ENCODE measurements around the gene PAN3. TPM values are rescaled to one million over a fixed set of nuclear protein-coding genes. Genes with fewer than 3 reads are reported as not detected.

The PAN3 gene
- total RNA-seq, 2 experiments from 2014 or later: 51.4 to 53.4 TPM

DNA sequence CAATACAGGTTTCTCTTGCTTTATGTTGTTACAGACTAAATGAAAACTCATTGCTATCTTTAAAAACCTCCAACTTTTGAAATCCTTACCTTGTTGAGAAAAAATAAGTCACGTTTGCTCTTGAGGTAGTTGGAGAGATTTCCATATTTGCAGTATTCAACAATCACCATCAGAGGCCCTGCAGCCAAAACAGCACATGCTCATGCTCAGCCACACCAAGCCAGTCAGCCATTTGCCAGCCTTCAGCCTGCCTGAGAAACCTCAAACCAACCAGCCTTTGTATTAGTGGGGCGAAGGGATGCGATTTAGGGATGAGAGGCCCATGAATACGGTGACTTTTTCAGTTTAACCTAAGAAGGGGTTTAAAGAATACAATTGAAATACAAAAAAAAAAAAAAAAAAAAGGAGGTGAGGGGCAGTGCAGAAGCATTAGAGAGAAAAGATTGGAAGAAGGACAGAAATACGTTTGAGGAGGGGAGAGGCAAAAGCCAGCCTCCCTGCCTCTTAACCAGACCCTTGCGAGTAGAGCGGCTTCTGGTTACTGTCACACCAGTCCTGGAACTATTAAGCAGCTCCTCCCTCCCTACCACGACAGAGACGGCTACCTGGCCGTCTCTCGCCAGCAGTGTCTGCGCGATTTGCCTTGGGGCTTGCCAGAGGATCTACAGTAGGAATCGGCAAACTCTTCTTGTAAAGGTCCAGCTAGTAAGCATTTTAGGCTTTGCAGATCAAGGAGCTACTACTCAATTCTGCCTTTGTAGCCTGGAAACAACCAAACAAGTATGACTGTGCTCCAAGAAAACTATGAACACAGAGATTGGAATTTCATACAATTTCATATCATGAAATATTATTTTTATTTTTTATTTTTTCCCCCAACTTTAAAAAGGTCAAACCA is 189.3 kb downstream of the PAN3 start:
- Mint-ChIP-seq H3K27me3 (no peaks in the 10 kb centered on the region), H3K4me3 (no peak overlapping the region), H3K27ac (no peak overlapping the region), H3K4me1 (peaks cover 6% of the 10 kb centered on the region), H3K36me3 (no peaks in the 10 kb centered on the region), H3K9me3 (no peaks in the 10 kb centered on the region)
- POLR2A ChIA-PET: no interaction called here
- ATAC-seq (ENCODE audit: low read depth) (no peak), DNase-seq (no peak)

DNA sequence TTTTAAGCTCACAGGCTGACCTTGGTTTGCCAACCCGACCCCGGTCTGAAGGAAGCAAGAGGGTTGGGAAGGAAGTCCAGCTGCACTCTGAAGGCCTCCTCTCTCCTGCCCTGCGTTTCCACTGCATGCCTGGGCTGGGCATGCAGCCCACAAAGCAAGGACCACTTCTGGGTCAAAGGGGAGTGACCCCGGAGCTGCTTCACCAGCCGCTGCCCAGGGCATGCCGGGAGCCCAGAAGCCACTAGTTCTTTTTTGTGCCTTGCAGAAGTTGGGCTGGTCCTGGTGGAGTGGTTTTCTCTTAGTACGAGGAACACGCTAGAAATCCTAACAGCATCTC is 189.9 kb downstream of the PAN3 start:
- no peak for DNase-seq
- POLR2A ChIA-PET: no interaction called here
- no peaks in the 10 kb centered on the region for H3K36me3 Mint-ChIP-seq
- H3K4me1 Mint-ChIP-seq: peaks cover 6% of the 10 kb centered on the region
- no peak for ATAC-seq (ENCODE audit: low read depth)
- H3K27ac Mint-ChIP-seq: no peak overlapping the region
- H3K9me3 Mint-ChIP-seq: no peaks in the 10 kb centered on the region
- no peaks in the 10 kb centered on the region for H3K27me3 Mint-ChIP-seq
- H3K4me3 Mint-ChIP-seq: no peak overlapping the region

GRCh38 chr13:28329395-28330158 is 191.2 kb downstream of the PAN3 start:
- H3K4me1 Mint-ChIP-seq: peaks cover 4% of the 10 kb centered on the region
- DNase-seq: no peak
- no peak overlapping the region for H3K4me3 Mint-ChIP-seq
- H3K27ac Mint-ChIP-seq: no peak overlapping the region
- no peaks in the 10 kb centered on the region for H3K9me3 Mint-ChIP-seq
- ATAC-seq (ENCODE audit: low read depth): no peak
- H3K27me3 Mint-ChIP-seq: no peaks in the 10 kb centered on the region
- H3K36me3 Mint-ChIP-seq: no peaks in the 10 kb centered on the region
- POLR2A ChIA-PET: no interaction called here

- no peak for ATAC-seq (ENCODE audit: low read depth)
- H3K27me3 Mint-ChIP-seq: peaks cover 2% of the 10 kb centered on the region
- H3K4me3 Mint-ChIP-seq: no peak overlapping the region
- no peaks in the 10 kb centered on the region for H3K9me3 Mint-ChIP-seq
- POLR2A ChIA-PET: no interaction called here
- peaks cover 4% of the 10 kb centered on the region for H3K4me1 Mint-ChIP-seq
- H3K36me3 Mint-ChIP-seq: no peaks in the 10 kb centered on the region
- DNase-seq: no peak
- no peak overlapping the region for H3K27ac Mint-ChIP-seq
Observed at GRCh38 chr13:28333204-28333881, 195.0 kb downstream of the PAN3 start.

DNA sequence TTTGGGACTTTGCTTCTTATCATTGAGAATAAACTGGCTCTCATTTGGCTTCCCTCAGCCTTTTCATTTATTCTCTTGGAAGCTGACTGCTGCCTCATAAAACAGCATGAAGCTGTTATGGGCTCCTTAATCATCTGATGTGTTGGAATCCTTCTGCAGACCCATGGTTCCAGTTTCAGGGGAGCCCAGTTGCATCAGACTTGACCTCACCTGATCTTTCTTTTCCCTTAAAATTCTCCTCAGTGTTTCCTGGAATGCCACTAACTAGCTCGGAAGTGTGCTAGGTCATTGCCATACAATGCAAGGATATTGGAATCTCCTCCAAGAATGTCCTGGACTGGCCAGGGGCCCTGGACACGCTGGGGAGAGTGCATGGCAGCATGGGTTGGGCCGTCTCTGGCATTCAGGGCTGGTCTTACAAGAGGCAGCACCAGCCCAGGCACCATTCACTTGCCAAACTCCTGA is 197.9 kb downstream of the PAN3 start:
- Mint-ChIP-seq H3K27ac (no peak overlapping the region), H3K4me1 (peaks cover 4% of the 10 kb centered on the region), H3K36me3 (no peaks in the 10 kb centered on the region), H3K27me3 (peaks cover 2% of the 10 kb centered on the region), H3K9me3 (no peaks in the 10 kb centered on the region), H3K4me3 (no peak overlapping the region)
- no peak for DNase-seq
- POLR2A ChIA-PET: no interaction called here
- no peak for ATAC-seq (ENCODE audit: low read depth)

DNA sequence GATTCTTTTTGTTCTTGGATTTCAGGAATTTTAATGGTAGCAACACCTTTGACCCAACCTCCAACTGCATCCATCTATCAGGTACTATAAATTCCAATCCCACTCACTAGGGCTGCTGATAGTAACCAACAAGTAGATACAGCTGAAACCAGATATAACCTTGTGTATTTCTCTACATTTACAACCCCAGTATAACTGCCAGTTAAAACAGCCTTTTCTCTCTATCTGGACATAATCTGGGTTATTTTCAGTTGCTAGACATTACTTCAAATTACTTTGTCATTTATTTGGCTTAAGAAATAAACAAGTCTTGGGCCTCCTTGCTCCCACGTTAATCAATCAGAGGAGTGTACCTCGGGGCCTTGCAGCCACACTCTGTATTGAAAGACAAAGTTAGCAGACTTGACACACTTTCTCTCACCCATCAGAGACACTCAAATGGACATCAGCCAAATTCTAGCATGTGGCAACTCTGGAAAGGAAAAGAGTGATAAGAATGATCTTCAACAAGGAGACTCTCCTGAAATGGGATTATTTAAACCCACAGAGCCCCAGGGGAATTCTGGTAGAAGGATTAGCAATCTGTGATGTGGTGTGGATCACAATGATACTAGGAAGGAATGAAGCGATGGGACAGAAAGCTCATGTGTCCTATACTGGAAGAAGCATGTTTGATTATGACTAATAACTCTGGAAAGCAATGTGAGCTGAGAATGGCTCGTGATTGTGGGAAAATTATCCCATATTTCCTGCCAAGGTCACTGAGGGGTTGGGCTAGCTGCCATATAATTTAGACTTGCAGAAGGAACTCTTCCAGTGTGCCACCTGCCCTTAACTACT is 199.0 kb downstream of the PAN3 start:
- Mint-ChIP-seq H3K4me3 (no peak overlapping the region), H3K27me3 (peaks cover 7% of the 10 kb centered on the region), H3K4me1 (peaks cover 4% of the 10 kb centered on the region), H3K27ac (no peak overlapping the region), H3K36me3 (no peaks in the 10 kb centered on the region), H3K9me3 (no peaks in the 10 kb centered on the region)
- POLR2A ChIA-PET: no interaction called here
- ATAC-seq (ENCODE audit: low read depth) (no peak), DNase-seq (no peak)

GRCh38 chr13:28338006-28338574 is 199.7 kb downstream of the PAN3 start:
- ATAC-seq (ENCODE audit: low read depth): no peak
- no peak for DNase-seq
- Mint-ChIP-seq H3K27me3 (peaks cover 7% of the 10 kb centered on the region), H3K27ac (no peak overlapping the region), H3K36me3 (no peaks in the 10 kb centered on the region), H3K4me3 (no peak overlapping the region), H3K9me3 (no peaks in the 10 kb centered on the region), H3K4me1 (peaks cover 4% of the 10 kb centered on the region)
- POLR2A ChIA-PET: no interaction called here

DNA sequence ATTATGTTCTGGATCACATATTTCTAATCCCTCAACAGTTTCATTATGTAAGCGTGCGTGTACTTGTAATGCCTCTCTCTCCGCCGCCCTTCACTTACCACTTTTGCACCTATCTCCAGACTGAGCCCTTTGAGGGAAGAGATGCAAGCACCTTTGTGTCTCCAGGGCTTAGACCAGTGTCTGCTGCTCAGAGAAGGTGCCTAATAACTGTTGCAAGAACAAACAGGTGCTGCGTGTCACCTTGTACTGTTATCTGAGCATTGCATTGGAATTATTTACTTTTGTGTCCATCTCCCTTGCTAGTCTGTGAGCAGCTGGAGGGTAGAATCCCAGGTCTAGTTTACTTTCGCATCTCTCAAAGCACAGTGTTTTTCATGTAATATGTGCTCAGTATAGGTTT is 200.4 kb downstream of the PAN3 start:
- Mint-ChIP-seq H3K36me3 (no peaks in the 10 kb centered on the region), H3K4me1 (no peaks in the 10 kb centered on the region), H3K27me3 (peaks cover 7% of the 10 kb centered on the region), H3K27ac (no peak overlapping the region), H3K9me3 (no peaks in the 10 kb centered on the region), H3K4me3 (no peak overlapping the region)
- DNase-seq (no peak), ATAC-seq (ENCODE audit: low read depth) (no peak)
- POLR2A ChIA-PET: no interaction called here

DNA sequence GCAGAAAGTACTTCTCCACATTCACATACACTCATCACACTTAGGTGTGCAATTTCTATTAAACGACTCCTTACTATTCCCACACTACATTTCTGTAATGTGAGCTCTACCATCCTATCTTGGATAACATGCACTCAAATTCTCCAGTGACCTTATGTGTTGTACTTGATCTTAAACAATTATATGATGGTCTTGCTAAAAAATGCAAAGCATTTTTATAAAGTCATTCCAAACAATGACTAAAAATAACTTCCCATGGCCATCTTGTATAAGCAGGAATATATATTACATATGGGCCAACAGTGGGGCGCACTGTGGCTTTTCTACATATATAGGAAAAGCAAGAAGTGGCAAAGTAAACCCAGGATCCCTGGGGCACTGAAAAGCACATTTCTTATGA is 201.1 kb downstream of the PAN3 start:
- H3K4me3 Mint-ChIP-seq: no peak overlapping the region

DNA sequence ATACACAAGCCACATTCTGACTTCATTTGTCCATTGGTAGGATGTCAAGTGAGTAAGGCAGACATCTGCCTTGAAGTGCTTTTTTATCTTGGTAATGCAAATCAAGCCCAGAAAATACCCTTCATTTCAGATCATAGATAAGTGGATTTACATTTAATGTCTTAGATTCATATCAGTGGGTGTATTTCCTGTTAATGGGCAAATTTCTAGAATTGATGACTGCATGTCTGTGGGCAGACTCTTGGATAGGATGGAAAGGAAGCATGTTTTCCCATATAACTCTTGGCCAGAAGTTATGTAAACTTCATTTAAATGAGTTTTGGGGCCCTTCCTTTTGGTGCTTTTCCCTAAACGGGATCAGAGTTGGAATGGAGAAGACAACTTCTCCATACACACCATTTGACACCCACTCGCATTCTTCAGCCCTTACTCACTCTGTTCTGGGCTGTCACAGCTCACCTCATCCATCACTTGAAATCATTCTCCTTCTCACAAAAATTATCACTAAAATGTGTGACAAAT is 202.0 kb downstream of the PAN3 start:
- Mint-ChIP-seq H3K27me3 (peaks cover 7% of the 10 kb centered on the region), H3K4me3 (no peak overlapping the region), H3K36me3 (no peaks in the 10 kb centered on the region), H3K4me1 (no peaks in the 10 kb centered on the region), H3K9me3 (no peaks in the 10 kb centered on the region), H3K27ac (no peak overlapping the region)
- DNase-seq (no peak), ATAC-seq (ENCODE audit: low read depth) (no peak)
- POLR2A ChIA-PET: no interaction called here

More for the DNA sequence above, 201.1 kb downstream of the PAN3 start:
- Mint-ChIP-seq H3K9me3 (no peaks in the 10 kb centered on the region), H3K36me3 (no peaks in the 10 kb centered on the region), H3K27me3 (peaks cover 7% of the 10 kb centered on the region), H3K4me1 (no peaks in the 10 kb centered on the region), H3K27ac (no peak overlapping the region)
- no peak for DNase-seq
- POLR2A ChIA-PET: no interaction called here
- ATAC-seq (ENCODE audit: low read depth): no peak

DNA sequence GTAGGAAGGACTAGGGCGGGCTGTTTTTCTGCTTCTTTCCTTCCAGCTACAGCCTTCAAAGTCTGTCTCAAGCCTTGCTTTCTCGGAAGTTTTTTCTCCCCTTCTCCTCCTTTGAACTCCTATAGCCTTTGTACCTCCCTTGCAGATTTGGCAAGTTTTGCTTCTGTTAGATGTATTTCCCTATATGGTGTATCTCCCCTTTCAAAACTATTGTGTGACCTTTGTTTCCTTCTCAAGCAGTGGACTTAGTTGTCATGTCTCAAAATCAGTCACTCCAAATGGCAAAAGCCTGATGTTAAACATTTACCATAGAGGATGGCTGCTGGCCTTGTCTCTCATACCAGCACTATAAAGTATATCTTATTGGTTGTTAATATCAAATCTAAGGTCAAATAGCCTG is 203.9 kb downstream of the PAN3 start:
- no peak overlapping the region for H3K27ac Mint-ChIP-seq
- H3K36me3 Mint-ChIP-seq: no peaks in the 10 kb centered on the region

DNA sequence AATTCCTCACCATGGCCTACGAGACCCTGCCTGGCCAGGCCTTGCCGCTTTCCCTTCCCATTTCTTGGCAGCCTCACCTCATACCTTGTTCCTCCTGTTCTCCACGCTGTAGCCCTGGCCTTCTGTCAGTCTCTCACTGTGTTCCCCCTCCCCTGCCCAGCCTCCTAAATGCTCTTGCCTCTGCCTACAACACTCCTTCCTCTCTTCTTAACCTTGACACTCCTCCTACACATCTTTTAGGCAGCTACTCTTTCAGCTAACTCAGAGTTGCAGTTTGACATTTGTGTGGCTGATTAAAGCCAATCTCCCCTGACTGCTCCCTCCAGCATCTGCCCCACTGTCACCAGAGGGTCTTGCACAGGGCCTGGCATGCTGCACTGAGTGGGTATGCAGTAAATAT is 205.8 kb downstream of the PAN3 start:
- no peak for DNase-seq
- H3K4me1 Mint-ChIP-seq: peaks cover 9% of the 10 kb centered on the region
- ATAC-seq (ENCODE audit: low read depth): no peak
- H3K36me3 Mint-ChIP-seq: no peaks in the 10 kb centered on the region
- no peaks in the 10 kb centered on the region for H3K9me3 Mint-ChIP-seq
- no peak overlapping the region for H3K27ac Mint-ChIP-seq
- POLR2A ChIA-PET: no interaction called here
- no peak overlapping the region for H3K4me3 Mint-ChIP-seq
- H3K27me3 Mint-ChIP-seq: peaks cover 28% of the 10 kb centered on the region

More for the DNA sequence above, 203.9 kb downstream of the PAN3 start:
- Mint-ChIP-seq H3K4me1 (no peaks in the 10 kb centered on the region), H3K27me3 (peaks cover 19% of the 10 kb centered on the region), H3K9me3 (no peaks in the 10 kb centered on the region), H3K4me3 (no peak overlapping the region)
- DNase-seq (no peak), ATAC-seq (ENCODE audit: low read depth) (no peak)
- POLR2A ChIA-PET: no interaction called here

Data from activated naive CD8-positive, alpha-beta T cell treated with anti-CD3 and anti-CD28 coated beads, Interleukin-2, amount 10 ng/mL, durations not matched to agents 7 days and 5 days (primary cell).